H1 (cell line): ENCODE data around the gene ATXN1L. TPM values are rescaled to one million over a fixed set of nuclear protein-coding genes. Genes with fewer than 3 reads are reported as not detected.
"Not testable (repeated sequence)": the region's sequence is repeated elsewhere in the genome, so short reads cannot be mapped to it uniquely, and the experiment has no call there.

Experiments
- CTCF ChIA-PET: fragments of 300-600 bp; sonication (Branson Sonifier 250); formaldehyde crosslinking; loops from one replicate; lab custom pipeline; 2021; ENCODE audit not compliant: partially characterized antibody; lab: Charles Lee
- POLR2A ChIA-PET: fragments of 300-600 bp; sonication (Branson Sonifier 250); formaldehyde crosslinking; loops from one replicate; lab custom pipeline; 2021; ENCODE audit warnings: inconsistent platforms; ENCODE audit not compliant: partially characterized antibody; lab: Charles Lee
- DNase-seq, 2 experiments: peaks; one replicate each; pipeline versions ENCODE4 v3.0.0 to v3.0.0-alpha.2; 2010 to 2022; ENCODE audit warnings: low spot score in 2 of 2, low read depth in 1 of 2, mixed read lengths in 1 of 2
- FAIRE-seq: peaks from 2 replicates; lab custom pipeline; 2011; peaks lifted over from hg19 to GRCh38; lab: Jason Lieb, UNC
- H2AFZ ChIP-seq: 2 replicates; pipeline ENCODE4 v1.8.1; 2012; ENCODE audit warnings: low read length, inconsistent platforms
- H2AK5ac ChIP-seq: 2 replicates; pipeline ENCODE4 v1.6.1; 2013; ENCODE audit warnings: low read depth, low read length
- H2BK120ac ChIP-seq: replicated peaks from 2 replicates; pipeline ENCODE3; 2013; ENCODE audit warnings: low read depth, low read length, inconsistent platforms
- H2BK12ac ChIP-seq: 2 replicates; pipeline ENCODE4 v1.6.1; 2013; ENCODE audit warnings: low read depth, low read length
- H2BK15ac ChIP-seq: 2 replicates; pipeline ENCODE4 v1.6.1; 2013; ENCODE audit warnings: low read length
- H2BK20ac ChIP-seq: 2 replicates; pipeline ENCODE4 v1.6.1; 2013; ENCODE audit warnings: low read length
- H2BK5ac ChIP-seq: 2 replicates; pipeline ENCODE4 v1.6.1; 2013; ENCODE audit warnings: low read depth, low read length
- H3K14ac ChIP-seq: 2 replicates; pipeline ENCODE4 v1.6.1; 2013; ENCODE audit warnings: inconsistent platforms; ENCODE audit not compliant: insufficient read length
- H3K18ac ChIP-seq: 2 replicates; pipeline ENCODE4 v1.6.1; 2013; ENCODE audit warnings: low read length; ENCODE audit errors: extremely low read depth
- H3K23ac ChIP-seq: 2 replicates; pipeline ENCODE4 v1.6.1; 2013; ENCODE audit warnings: inconsistent platforms; ENCODE audit not compliant: insufficient read length
- H3K23me2 ChIP-seq: 2 replicates; pipeline ENCODE4 v1.6.1; 2013; ENCODE audit warnings: low read depth, low read length
- H3K27ac ChIP-seq: 2 replicates; pipeline ENCODE4 v1.6.1; 2011; ENCODE audit warnings: low read depth, low read length, inconsistent platforms
- H3K27me3 ChIP-seq, 4 experiments: replicated peaks in 1 of 4; 1 replicate in 1 of 4; 2 replicates in 3 of 4; pipeline versions ENCODE4 v1.6.1 to v1.8.1; 2011 to 2013; ENCODE audit warnings: low read length in 3 of 4, mild to moderate bottlenecking in 3 of 4, inconsistent platforms in 2 of 4, mixed read lengths in 2 of 4, moderate library complexity in 1 of 4; ENCODE audit not compliant: control insufficient read depth in 3 of 4, insufficient read depth in 3 of 4; ENCODE audit errors: extremely low read depth in 1 of 4
- H3K36me3 ChIP-seq, 4 experiments: 2 replicates each; pipeline versions ENCODE4 v1.6.1 to v1.8.1; 2011 to 2013; ENCODE audit warnings: mild to moderate bottlenecking in 4 of 4, low read length in 3 of 4, moderate library complexity in 2 of 4, control low read depth in 1 of 4, inconsistent platforms in 1 of 4; ENCODE audit not compliant: insufficient read depth in 4 of 4, control insufficient read depth in 2 of 4
- H3K4ac ChIP-seq: replicated peaks from 2 replicates; pipeline ENCODE3; 2013; ENCODE audit warnings: low read length, low read depth, mixed read lengths, inconsistent platforms; ENCODE audit not compliant: insufficient read length
- H3K4me1 ChIP-seq, 4 experiments: replicated peaks in 1 of 4; 1 replicate in 1 of 4; 2 replicates in 3 of 4; pipeline versions ENCODE4 v1.6.1 to v1.8.1; 2011 to 2013; ENCODE audit warnings: low read length in 3 of 4, inconsistent platforms in 2 of 4, mixed read lengths in 1 of 4; ENCODE audit not compliant: insufficient read depth in 4 of 4, control insufficient read depth in 3 of 4
- H3K4me2 ChIP-seq, 2 experiments: 2 replicates each; pipeline versions ENCODE4 v1.6.1 to v1.8.1; 2011 to 2013; ENCODE audit warnings: low read depth in 2 of 2, low read length in 2 of 2, control low read depth in 1 of 2, inconsistent platforms in 1 of 2, mild to moderate bottlenecking in 1 of 2; ENCODE audit not compliant: insufficient read depth in 1 of 2
- H3K4me3 ChIP-seq, 4 experiments: fragments of 200-600, 300-600 bp in 1 of 4; sonication (generic), shearing (Covaris generic), sonication (Bioruptor Twin) in 1 of 4; 2 replicates each; pipeline versions ENCODE4 v1.5.1 to v1.8.1; 2011 to 2016; ENCODE audit warnings: low read length in 4 of 4, low read depth in 3 of 4, control low read depth in 2 of 4, inconsistent platforms in 2 of 4, mild to moderate bottlenecking in 2 of 4, mixed read lengths in 1 of 4, moderate library complexity in 1 of 4; ENCODE audit not compliant: insufficient read depth in 2 of 4; ENCODE audit errors: extremely low read depth in 1 of 4
- H3K56ac ChIP-seq: replicated peaks from 2 replicates; pipeline ENCODE3; 2013; ENCODE audit warnings: low read depth, mild to moderate bottlenecking, mixed read lengths, low read length, inconsistent platforms; ENCODE audit not compliant: insufficient read length
- H3K79me1 ChIP-seq: 2 replicates; pipeline ENCODE4 v1.6.1; 2013; ENCODE audit warnings: low read depth, low read length, control low read depth
- H3K79me2 ChIP-seq, 2 experiments: 2 replicates each; pipeline versions ENCODE4 v1.6.1 to v1.8.1; 2012 to 2013; ENCODE audit warnings: low read length in 2 of 2, mild to moderate bottlenecking in 2 of 2, inconsistent platforms in 1 of 2; ENCODE audit not compliant: insufficient read depth in 2 of 2, control insufficient read depth in 1 of 2
- H3K9ac ChIP-seq, 4 experiments: replicated peaks in 1 of 4; 1 replicate in 1 of 4; 2 replicates in 3 of 4; pipeline versions ENCODE4 v1.6.1 to v1.8.1; 2011 to 2013; ENCODE audit warnings: low read depth in 3 of 4, low read length in 3 of 4, control low read depth in 2 of 4, mild to moderate bottlenecking in 2 of 4, moderate library complexity in 2 of 4, inconsistent platforms in 1 of 4; ENCODE audit errors: extremely low read depth in 1 of 4
- H3K9me3 ChIP-seq, 2 experiments: 2 replicates each; pipeline versions ENCODE4 v1.6.1 to v1.8.1; 2012 to 2013; ENCODE audit warnings: mild to moderate bottlenecking in 2 of 2, moderate library complexity in 2 of 2, control low read depth in 1 of 2, inconsistent platforms in 1 of 2, low read depth in 1 of 2, low read length in 1 of 2, mixed read lengths in 1 of 2; ENCODE audit not compliant: insufficient read depth in 2 of 2
- H4K20me1 ChIP-seq, 2 experiments: replicated peaks in 1 of 2; 2 replicates each; pipeline versions ENCODE3 to v1.8.1; 2011 to 2013; ENCODE audit warnings: inconsistent platforms in 2 of 2, low read length in 2 of 2, mild to moderate bottlenecking in 1 of 2; ENCODE audit not compliant: insufficient read depth in 2 of 2, control insufficient read depth in 1 of 2
- H4K5ac ChIP-seq: 2 replicates; pipeline ENCODE4 v1.6.1; 2013; ENCODE audit warnings: low read length, low read depth, mixed read lengths, inconsistent platforms; ENCODE audit not compliant: insufficient read length
- H4K8ac ChIP-seq: 2 replicates; pipeline ENCODE4 v1.8.0; 2013; ENCODE audit warnings: mild to moderate bottlenecking, moderate library complexity, low read length, inconsistent platforms; ENCODE audit not compliant: insufficient read depth; ENCODE audit errors: extremely low read depth
- H4K91ac ChIP-seq: replicated peaks from 2 replicates; pipeline ENCODE3; 2013; ENCODE audit warnings: low read length, mixed read lengths, inconsistent platforms; ENCODE audit not compliant: insufficient read length
- WGBS, 2 experiments: shearing (Covaris generic) in 1 of 2; methylation state at CpG; one replicate each; pipeline versions ENCODE4 v1.1.6 to v1.1.7; 2013 to 2015; ENCODE audit warnings: low lambda C conversion rate in 2 of 2, mixed read lengths in 2 of 2, inconsistent platforms in 1 of 2, low coverage in 1 of 2, missing lambda C conversion rate in 1 of 2; ENCODE audit not compliant: insufficient replicate concordance in 2 of 2, insufficient coverage in 1 of 2, insufficient read length in 1 of 2; ENCODE audit errors: extremely low coverage in 1 of 2, missing lambda C conversion rate in 1 of 2; 5-methylcytosine and 5-hydroxymethylcytosine counted together
- polyA plus RNA-seq, 7 experiments: library from polyadenylated mRNA; depleted of rRNA in 3 of 7; stranded (reverse) in 5 of 7; unstranded in 2 of 7; fragments of >200 nt in 5 of 7; fragments of 200-250 nt in 2 of 7; gene quantifications; 1 replicate in 5 of 7; 2 replicates in 1 of 7; 4 replicates in 1 of 7; pipeline versions ENCODE4 v1.2.1 to v1.2.3, GENCODE V29; 2011 to 2013; ENCODE audit warnings: missing spikeins in 2 of 7, mixed read lengths in 2 of 7
- total RNA-seq: library from RNA; stranded (reverse); fragmentation: NEBNext Ultra II Directional; extraction: Animal tissue kit (Norgen Biotek cat#: 25700); gene quantifications from 2 replicates; pipeline ENCODE4 v1.2.1, GENCODE V29; 2021

ATXN1L gene
- total and polyA plus RNA-seq, 2 of the 8 experiments (the other 6 are each of a cell fraction or from before 2014, with no cell fraction given), result 12.1 to 23.8 TPM

GRCh38 chr16:71831698-71832097, 14.1 kb upstream of the ATXN1L start:
- FAIRE-seq, H2BK12ac ChIP-seq, H3K4ac ChIP-seq, H2AK5ac ChIP-seq, H3K9ac ChIP-seq, H2BK15ac ChIP-seq, H4K8ac ChIP-seq, H3K23me2 ChIP-seq, H3K4me1 ChIP-seq, H3K36me3 ChIP-seq, H3K9me3 ChIP-seq, H3K4me2 ChIP-seq, H3K18ac ChIP-seq, H3K79me1 ChIP-seq, H4K20me1 ChIP-seq, H3K23ac ChIP-seq, H2BK20ac ChIP-seq, H2BK120ac ChIP-seq, H3K79me2 ChIP-seq, H3K27me3 ChIP-seq, H3K56ac ChIP-seq, H3K14ac ChIP-seq, H4K91ac ChIP-seq, H3K27ac ChIP-seq, H2AFZ ChIP-seq, DNase-seq, H3K4me3 ChIP-seq, H2BK5ac ChIP-seq, H4K5ac ChIP-seq, POLR2A ChIA-PET: not testable (repeated sequence)
- CTCF ChIA-PET, result interaction anchor here (0.6 to 1.0 kb wide), 2 partner anchors 9 to 11 kb away, joined by 3 read pairs; no protein-coding TSS in a partner anchor
- WGBS, 2 experiments, result 94% methylated on average over 3 of the region's 3 CpGs; no CpG with 5 or more reads in 1 of the 2 experiments

DNA sequence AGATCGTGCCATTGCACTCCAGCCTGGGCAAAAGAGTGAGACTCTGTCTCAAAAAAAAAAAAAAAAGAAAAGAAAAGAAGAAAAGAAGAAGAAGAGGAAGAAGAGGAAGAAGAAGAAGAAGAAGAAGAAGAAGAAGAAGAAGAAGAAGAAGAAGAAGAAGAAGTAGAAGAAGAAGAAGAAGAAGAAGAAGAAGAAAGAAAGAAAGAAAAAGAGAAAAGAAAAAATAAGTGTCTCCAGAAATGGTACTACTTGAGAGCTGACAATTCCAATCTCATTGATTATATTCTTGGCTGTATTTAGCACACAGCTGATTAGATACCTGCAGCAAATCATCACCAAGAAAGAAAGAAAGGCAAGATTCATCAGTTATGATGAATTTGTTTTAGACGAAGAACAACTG, 13.7 kb upstream of the ATXN1L start:
- H3K4ac ChIP-seq, H4K20me1 ChIP-seq, H2AK5ac ChIP-seq, FAIRE-seq, H2AFZ ChIP-seq, H3K79me2 ChIP-seq, H2BK20ac ChIP-seq, H4K5ac ChIP-seq, H4K8ac ChIP-seq, H3K9me3 ChIP-seq, H3K56ac ChIP-seq, H3K79me1 ChIP-seq, H3K27me3 ChIP-seq, H3K4me3 ChIP-seq, H2BK120ac ChIP-seq, DNase-seq, H2BK5ac ChIP-seq, H4K91ac ChIP-seq, H3K18ac ChIP-seq, H2BK12ac ChIP-seq, H3K9ac ChIP-seq, POLR2A ChIA-PET, H3K36me3 ChIP-seq, H3K4me1 ChIP-seq, H3K14ac ChIP-seq, H3K23me2 ChIP-seq, H2BK15ac ChIP-seq, H3K27ac ChIP-seq, H3K4me2 ChIP-seq, H3K23ac ChIP-seq: not testable (repeated sequence)
- CTCF ChIA-PET, result interaction anchor here (0.6 kb wide), 1 partner anchor 11 kb away, joined by 3 read pairs; no protein-coding TSS in a partner anchor
- WGBS, 2 experiments, result 94% methylated on average over 1 of the region's 2 CpGs; no CpG with 5 or more reads in 1 of the 2 experiments
